IMR-90 (cell line): Measurements from ENCODE around the gene SRPRB. TPM values are rescaled to one million over a fixed set of nuclear protein-coding genes. Genes with fewer than 3 reads are reported as not detected.

Experiments used
- ATAC-seq: fragments of 200-7000 bp; cut with Tn5 transposase; 2 replicates; pipeline ENCODE4 v1.9.1; 2020; ENCODE audit warnings: low read depth, mild to moderate bottlenecking, moderate library complexity
- BruUV-seq: library from RNA; stranded (reverse); fragments of 400-500 nt; replicated peaks from 2 replicates; lab custom pipeline; 2021; lab: Mats Ljungman, UMichigan
- CTCF ChIA-PET: fragments of 300-600 bp; formaldehyde crosslinking; extraction: SDS; loops from one replicate; lab custom pipeline; 2021; ENCODE audit warnings: antibody characterized with exemption; lab: Yijun Ruan, JAX
- POLR2A ChIA-PET: fragments of 300-600 bp; sonication (Branson Sonifier 250); formaldehyde crosslinking; loops from one replicate; lab custom pipeline; 2022; ENCODE audit warnings: antibody characterized with exemption; ENCODE audit not compliant: unreplicated experiment; lab: Charles Lee
- DNase-seq: peaks from one replicate; pipeline ENCODE4 v3.0.0; 2013
- H2AFZ ChIP-seq: replicated peaks from 2 replicates; pipeline ENCODE3; 2013; ENCODE audit warnings: low read length, mild to moderate bottlenecking; ENCODE audit not compliant: poor library complexity
- H2AK5ac ChIP-seq: 2 replicates; pipeline ENCODE4 v1.6.1; 2013; ENCODE audit warnings: low read depth, low read length, inconsistent platforms
- H2AK9ac ChIP-seq: replicated peaks from 2 replicates; pipeline ENCODE3; 2013; ENCODE audit warnings: mild to moderate bottlenecking, low read depth, low read length, moderate library complexity; ENCODE audit not compliant: poor library complexity
- H2BK120ac ChIP-seq: 2 replicates; pipeline ENCODE4 v1.6.1; 2013; ENCODE audit warnings: low read depth, low read length, inconsistent platforms
- H2BK15ac ChIP-seq: 3 replicates; pipeline ENCODE4 v1.6.1; 2013; ENCODE audit warnings: low read depth, low read length, inconsistent platforms
- H2BK20ac ChIP-seq: 2 replicates; pipeline ENCODE4 v1.6.1; 2013; ENCODE audit warnings: low read depth, mild to moderate bottlenecking, inconsistent platforms, low read length, moderate library complexity
- H2BK5ac ChIP-seq: 2 replicates; pipeline ENCODE4 v1.6.1; 2013; ENCODE audit warnings: mild to moderate bottlenecking, low read depth, low read length, inconsistent platforms; ENCODE audit not compliant: poor library complexity, severe bottlenecking
- H3K14ac ChIP-seq: replicated peaks from 2 replicates; pipeline ENCODE4 v1.6.1; 2013; ENCODE audit warnings: low read depth, low read length, inconsistent platforms
- H3K18ac ChIP-seq: 2 replicates; pipeline ENCODE4 v1.6.1; 2013; ENCODE audit warnings: low read depth, low read length, control low read depth
- H3K23ac ChIP-seq: 2 replicates; pipeline ENCODE4 v1.6.1; 2013; ENCODE audit warnings: low read depth, low read length, inconsistent platforms
- H3K27ac ChIP-seq: 2 replicates; pipeline ENCODE4 v1.5.1; 2013; ENCODE audit warnings: mild to moderate bottlenecking, control low read depth, low read length; ENCODE audit not compliant: insufficient read depth
- H3K27me3 ChIP-seq: 2 replicates; pipeline ENCODE4 v1.6.1; 2013; ENCODE audit warnings: low read length; ENCODE audit not compliant: control insufficient read depth, insufficient read depth
- H3K36me3 ChIP-seq: 2 replicates; pipeline ENCODE4 v1.6.1; 2013; ENCODE audit warnings: low read length, mixed read lengths; ENCODE audit not compliant: control insufficient read depth, insufficient read depth
- H3K4ac ChIP-seq: 2 replicates; pipeline ENCODE4 v1.6.1; 2013; ENCODE audit warnings: low read depth, low read length, inconsistent platforms
- H3K4me1 ChIP-seq: 2 replicates; pipeline ENCODE4 v1.6.1; 2013; ENCODE audit warnings: low read length, mixed read lengths; ENCODE audit not compliant: control insufficient read depth, insufficient read depth
- H3K4me2 ChIP-seq: 2 replicates; pipeline ENCODE4 v1.6.1; 2013; ENCODE audit warnings: low read depth, mild to moderate bottlenecking, control low read depth, low read length, moderate library complexity
- H3K4me3 ChIP-seq: 2 replicates; pipeline ENCODE4 v1.5.1; 2013; ENCODE audit warnings: low read depth, mild to moderate bottlenecking, control low read depth, low read length, moderate library complexity; ENCODE audit not compliant: insufficient read depth
- H3K56ac ChIP-seq: 2 replicates; pipeline ENCODE4 v1.6.1; 2013; ENCODE audit warnings: low read length, inconsistent platforms; ENCODE audit not compliant: insufficient read depth; ENCODE audit errors: extremely low read depth
- H3K79me1 ChIP-seq, 2 experiments: 2 replicates each; pipeline ENCODE4 v1.6.1; 2013; ENCODE audit warnings: low read length in 2 of 2, inconsistent platforms in 1 of 2, low read depth in 1 of 2
- H3K9ac ChIP-seq: 2 replicates; pipeline ENCODE4 v1.6.1; 2013; ENCODE audit warnings: low read depth, low read length, control low read depth
- H3K9me1 ChIP-seq: 2 replicates; pipeline ENCODE4 v1.6.1; 2013; ENCODE audit warnings: low read length, inconsistent platforms; ENCODE audit not compliant: insufficient read depth
- H3K9me3 ChIP-seq: 2 replicates; pipeline ENCODE4 v1.6.1; 2013; ENCODE audit warnings: low read length; ENCODE audit not compliant: control insufficient read depth, insufficient read depth
- H4K20me1 ChIP-seq: 2 replicates; pipeline ENCODE4 v1.6.1; 2013; ENCODE audit warnings: low read length, inconsistent platforms; ENCODE audit not compliant: insufficient read depth
- H4K5ac ChIP-seq: 2 replicates; pipeline ENCODE4 v1.6.1; 2013; ENCODE audit warnings: mild to moderate bottlenecking, low read depth, low read length, control low read depth
- H4K8ac ChIP-seq, 2 experiments: 2 replicates each; pipeline ENCODE4 v1.6.1; 2013; ENCODE audit warnings: low read depth in 2 of 2, low read length in 2 of 2, control low read depth in 1 of 2, inconsistent platforms in 1 of 2
- H4K91ac ChIP-seq: 2 replicates; pipeline ENCODE4 v1.6.1; 2013; ENCODE audit warnings: low read depth, low read length, inconsistent platforms; ENCODE audit not compliant: insufficient read depth
- CEBPB ChIP-seq: IDR thresholded peaks from 2 replicates; pipeline ENCODE4 v1.6.1; 2012; ENCODE audit warnings: low read depth, low read length, improper control_type of control experiment
- CHD1 ChIP-seq: IDR thresholded peaks from 2 replicates; pipeline ENCODE4 v1.6.1; 2012; ENCODE audit warnings: low read depth, low read length, improper control_type of control experiment
- MAFK ChIP-seq: IDR thresholded peaks from 2 replicates; pipeline ENCODE4 v1.6.1; 2012; ENCODE audit warnings: low read depth, low read length, improper control_type of control experiment
- RAD21 ChIP-seq: IDR thresholded peaks from 2 replicates; pipeline ENCODE4 v1.6.1; 2012; ENCODE audit warnings: low read length, improper control_type of control experiment
- RCOR1 ChIP-seq: IDR thresholded peaks from 2 replicates; pipeline ENCODE4 v1.6.1; 2012; ENCODE audit warnings: mild to moderate bottlenecking, low read length, improper control_type of control experiment; ENCODE audit not compliant: insufficient replicate concordance
- RFX5 ChIP-seq: IDR thresholded peaks from 2 replicates; pipeline ENCODE4 v1.8.0; 2012; ENCODE audit warnings: low read depth, mild to moderate bottlenecking, low read length, moderate library complexity
- WGBS, 2 experiments: methylation state at CpG; one replicate each; pipeline versions ENCODE4 v1.1.5 to v1.1.7; 2013; ENCODE audit warnings: missing lambda C conversion rate in 2 of 2; ENCODE audit not compliant: insufficient read length in 1 of 2; ENCODE audit errors: extremely low coverage in 2 of 2; 5-methylcytosine and 5-hydroxymethylcytosine counted together
- dilution Hi-C: fragments of 300-500 bp; cut with HindIII; formaldehyde crosslinking; loops from one replicate; pipeline ENCODE4 v1.14.3; 2018; ENCODE audit warnings: low sequenced_read_pairs; ENCODE audit not compliant: unreplicated experiment
- in situ Hi-C: fragments of 300-500 bp; cut with MboI; formaldehyde crosslinking; loops from 3 replicates; pipeline ENCODE4 v1.14.3; 2019; ENCODE audit warnings: low sequenced_read_pairs, inconsistent platforms, mixed read lengths
- intact Hi-C: fragments of 100-400 bp; cut with micrococcal nuclease; formaldehyde crosslinking; loops from 2 replicates; pipeline ENCODE4 v1.10.0; 2022
- polyA plus RNA-seq, 3 experiments: library from polyadenylated mRNA; depleted of rRNA; stranded (reverse); fragments of >200 nt; gene quantifications; 2 replicates each; pipeline ENCODE4 v1.2.3, GENCODE V29; 2012; ENCODE audit warnings: low replicate concordance in 1 of 3
- total RNA-seq: library from RNA; depleted of rRNA; stranded (reverse); fragments of >200 nt; gene quantifications from 2 replicates; pipeline ENCODE4 v1.2.3, GENCODE V29; 2012

SRPRB gene
- total and polyA plus RNA-seq, 2 of the 4 experiments (the other 2 are of a cell fraction): 28.8 to 131 TPM

DNA sequence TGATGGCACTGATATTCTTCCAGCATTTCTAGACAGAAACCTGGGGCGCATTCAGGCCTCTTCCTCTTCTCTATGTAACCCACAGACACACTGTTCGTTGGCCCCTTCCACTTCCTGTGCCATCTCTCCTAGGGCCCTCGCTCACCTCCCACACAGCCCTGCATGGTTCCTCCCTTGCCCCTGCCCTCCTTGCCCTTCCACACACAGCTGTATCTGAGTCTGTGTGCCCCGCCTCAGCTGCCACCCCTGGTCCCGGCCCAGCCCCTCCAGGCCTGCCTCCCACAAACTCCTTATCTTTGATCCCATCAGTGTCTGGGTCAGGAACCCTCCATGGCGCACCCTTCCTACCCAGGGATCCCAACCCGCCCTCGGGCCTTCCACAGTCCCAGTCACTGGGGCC lies 52.2 kb downstream of the SRPRB start:
- Histone ChIP-seq H3K9me1 (no peaks in the 10 kb centered on the region), H4K91ac (no peak overlapping the region), H3K4me1 (no peaks in the 10 kb centered on the region), H4K8ac (no peak overlapping the region), H2BK15ac (no peak overlapping the region), H2AFZ (no peak overlapping the region), H3K79me1 (no peaks in the 10 kb centered on the region), H2BK120ac (no peak overlapping the region), H3K23ac (no peak overlapping the region), H3K27me3 (peaks cover 5% of the 10 kb centered on the region), H4K5ac (no peak overlapping the region), H3K9me3 (no peaks in the 10 kb centered on the region), H3K14ac (no peak overlapping the region), H3K4me3 (no peak overlapping the region), H3K36me3 (no peaks in the 10 kb centered on the region), H3K56ac (no peak overlapping the region), H3K4ac (no peak overlapping the region), H3K27ac (no peak overlapping the region), H2BK5ac (no peak overlapping the region), H3K9ac (no peak overlapping the region), H2AK5ac (no peak overlapping the region), H2AK9ac (no peak overlapping the region), H2BK20ac (no peak overlapping the region), H3K4me2 (no peak overlapping the region), H3K18ac (no peak overlapping the region), H4K20me1 (no peaks in the 10 kb centered on the region)
- no TSS peak for BruUV-seq
- 78% methylated on average over 5 of the region's 8 CpGs; no CpG with 5 or more reads in 1 of the 2 experiments for WGBS, 2 experiments
- no peak for ATAC-seq
- dilution Hi-C loops (no loop called here), intact Hi-C loops (no loop called here), in situ Hi-C loops (no loop called here)
- ChIA-PET CTCF (no interaction called here), POLR2A (no interaction called here)
- no peak for DNase-seq
- TF ChIP-seq RAD21: no peak
- TF ChIP-seq CHD1: no peak
- no peak for TF ChIP-seq RCOR1
- no peak for TF ChIP-seq MAFK
- no peak for TF ChIP-seq RFX5
- no peak for TF ChIP-seq CEBPB
